HTERT RPE-1 (cell line): Measurements from ENCODE around the gene POMC.
"Not testable (repeated sequence)": the region's sequence is repeated elsewhere in the genome, so short reads cannot be mapped to it uniquely, and the experiment has no call there.

ENCODE experiments used
- in situ Hi-C: fragments of 300-500 bp; cut with MboI; formaldehyde crosslinking; loops from 4 replicates; pipeline ENCODE4 v1.14.3; 2020; ENCODE audit warnings: low sequenced_read_pairs

Gene POMC

GRCh38 chr2:25177211-25177611 is 8.8 kb upstream of the POMC start:
- in situ Hi-C loops: no loop called here

- in situ Hi-C loops: no loop called here
These were observed 8.3 kb upstream of the POMC start for GRCh38 chr2:25176541-25177181.

- in situ Hi-C loops: no loop called here
These were observed 7.8 kb upstream of the POMC start for GRCh38 chr2:25176138-25176537.

- in situ Hi-C loops: no loop called here
These were observed 5.9 kb upstream of the POMC start for GRCh38 chr2:25174192-25174861.

GRCh38 chr2:25173719-25174118 is 5.3 kb upstream of the POMC start:
- in situ Hi-C loops: no loop called here

GRCh38 chr2:25170888-25171287 is 2.5 kb upstream of the POMC start:
- in situ Hi-C loops: no loop called here

GRCh38 chr2:25169073-25169470 is 692 bp upstream of the POMC start:
- in situ Hi-C loops: no loop called here

GRCh38 chr2:25165992-25166875 is 2.1 kb downstream of the POMC start:
- in situ Hi-C loops: no loop called here

- in situ Hi-C loops: no loop called here
These were observed 3.8 kb downstream of the POMC start for GRCh38 chr2:25164561-25164960.

- in situ Hi-C loops: not testable (repeated sequence)
These were observed 6.3 kb downstream of the POMC start for GRCh38 chr2:25162061-25162460.

- in situ Hi-C loops: no loop called here
These were observed 7.2 kb downstream of the POMC start for GRCh38 chr2:25161055-25161781.

GRCh38 chr2:25160376-25160775 is 8.0 kb downstream of the POMC start:
- in situ Hi-C loops: no loop called here

- in situ Hi-C loops: no loop called here
These were observed 8.4 kb downstream of the POMC start for GRCh38 chr2:25159949-25160348.

- in situ Hi-C loops: no loop called here
These were observed 10.1 kb downstream of the POMC start for GRCh38 chr2:25158096-25158852.

- in situ Hi-C loops: no loop called here
These were observed 13.0 kb downstream of the POMC start for GRCh38 chr2:25155401-25155800.

GRCh38 chr2:25151718-25152117 is 16.7 kb downstream of the POMC start:
- in situ Hi-C loops: no loop called here

GRCh38 chr2:25150993-25151392 is 17.4 kb downstream of the POMC start:
- in situ Hi-C loops: not testable (repeated sequence)

- in situ Hi-C loops: no loop called here
These were observed 18.7 kb downstream of the POMC start for GRCh38 chr2:25149646-25150045.

GRCh38 chr2:25146896-25147295 is 21.5 kb downstream of the POMC start:
- in situ Hi-C loops: no loop called here

GRCh38 chr2:25145803-25146202 is 22.6 kb downstream of the POMC start:
- in situ Hi-C loops: no loop called here
